Osteoblast (primary cell): ENCODE measurements around the gene ATG5. TPM values are rescaled to one million over a fixed set of nuclear protein-coding genes. Genes with fewer than 3 reads are reported as not detected.

Experiments used
- DNase-seq: peaks from one replicate; pipeline ENCODE4 v3.0.0; 2011; ENCODE audit warnings: low spot score, mixed read lengths; ENCODE audit not compliant: insufficient read length; ENCODE audit errors: missing footprints
- H2AFZ ChIP-seq: 2 replicates; pipeline ENCODE4 v1.6.0; 2011; ENCODE audit warnings: mild to moderate bottlenecking, low read length
- H3K27ac ChIP-seq: 2 replicates; pipeline ENCODE4 v1.5.1; 2011; ENCODE audit warnings: mild to moderate bottlenecking, low read depth, low read length, moderate library complexity
- H3K27me3 ChIP-seq: 2 replicates; pipeline ENCODE4 v1.6.0; 2012; ENCODE audit warnings: mild to moderate bottlenecking, control low read depth, inconsistent platforms, low read length, moderate library complexity; ENCODE audit not compliant: insufficient read depth
- H3K36me3 ChIP-seq: 2 replicates; pipeline ENCODE4 v1.5.1; 2011; ENCODE audit warnings: mild to moderate bottlenecking, low read length, control low read depth, moderate library complexity; ENCODE audit not compliant: insufficient read depth
- H3K4me1 ChIP-seq: 2 replicates; pipeline ENCODE4 v1.5.1; 2011; ENCODE audit warnings: mild to moderate bottlenecking, low read length, control low read depth, moderate library complexity; ENCODE audit not compliant: insufficient read depth
- H3K4me2 ChIP-seq: 2 replicates; pipeline ENCODE4 v1.6.0; 2011; ENCODE audit warnings: mild to moderate bottlenecking, low read length; ENCODE audit not compliant: insufficient read depth
- H3K4me3 ChIP-seq: fragments of 200-600 bp; sonication (generic); 3 replicates; pipeline ENCODE4 v1.5.1; 2012; ENCODE audit warnings: mild to moderate bottlenecking, low read length, inconsistent platforms; ENCODE audit not compliant: insufficient read depth
- H3K79me2 ChIP-seq: 2 replicates; pipeline ENCODE4 v1.6.0; 2012; ENCODE audit warnings: mild to moderate bottlenecking, low read length, control low read depth, inconsistent platforms; ENCODE audit not compliant: insufficient read depth
- H3K9me3 ChIP-seq: 2 replicates; pipeline ENCODE4 v1.5.1; 2011; ENCODE audit warnings: low read depth, low read length, control low read depth
- H4K20me1 ChIP-seq: 2 replicates; pipeline ENCODE4 v1.6.0; 2012; ENCODE audit warnings: mild to moderate bottlenecking, low read length, control low read depth; ENCODE audit not compliant: insufficient read depth
- CTCF ChIP-seq: IDR thresholded peaks from 2 replicates; pipeline ENCODE4 v1.5.1; 2011; ENCODE audit warnings: mild to moderate bottlenecking, low read depth, low read length, moderate library complexity; ENCODE audit errors: extremely low read depth
- total RNA-seq: library from RNA; depleted of rRNA; stranded (reverse); fragments of >200 nt; gene quantifications from 2 replicates; pipeline ENCODE4 v1.2.3, GENCODE V29; 2012

The ATG5 gene
- total RNA-seq, 1 donor: 59.0 TPM

- H3K36me3 ChIP-seq: peaks cover 8% of the 10 kb centered on the region
- H3K9me3 ChIP-seq: no peaks in the 10 kb centered on the region
- DNase-seq: peak; percentile 36
- peak overlapping the region; percentile 18 for H3K4me2 ChIP-seq
- peak overlapping the region; percentile 25 for H3K27ac ChIP-seq
- H2AFZ ChIP-seq: no peak overlapping the region
- H3K79me2 ChIP-seq: peaks cover 63% of the 10 kb centered on the region
- H3K27me3 ChIP-seq: no peaks in the 10 kb centered on the region
- peaks cover 27% of the 10 kb centered on the region for H3K4me1 ChIP-seq
- no peaks in the 10 kb centered on the region for H4K20me1 ChIP-seq
- no peak for TF ChIP-seq CTCF
- H3K4me3 ChIP-seq: no peak overlapping the region
These were observed 15.7 kb downstream of the ATG5 start for GRCh38 chr6:106309766-106310373.

GRCh38 chr6:106308985-106309384 is 16.6 kb downstream of the ATG5 start:
- no peaks in the 10 kb centered on the region for H4K20me1 ChIP-seq
- H3K9me3 ChIP-seq: no peaks in the 10 kb centered on the region
- no peak overlapping the region for H3K4me2 ChIP-seq
- H3K79me2 ChIP-seq: peaks cover 66% of the 10 kb centered on the region
- H3K36me3 ChIP-seq: peaks cover under 1% of the 10 kb centered on the region
- no peak overlapping the region for H3K4me3 ChIP-seq
- no peak overlapping the region for H3K27ac ChIP-seq
- H2AFZ ChIP-seq: no peak overlapping the region
- H3K27me3 ChIP-seq: no peaks in the 10 kb centered on the region
- TF ChIP-seq CTCF: no peak
- DNase-seq: no peak
- peaks cover 27% of the 10 kb centered on the region for H3K4me1 ChIP-seq

GRCh38 chr6:106305740-106306139 is 19.8 kb downstream of the ATG5 start:
- H3K27me3 ChIP-seq: no peaks in the 10 kb centered on the region
- no peak overlapping the region for H3K27ac ChIP-seq
- H3K4me3 ChIP-seq: no peak overlapping the region
- H3K9me3 ChIP-seq: no peaks in the 10 kb centered on the region
- no peak for DNase-seq
- H3K4me1 ChIP-seq: peaks cover 17% of the 10 kb centered on the region
- H2AFZ ChIP-seq: no peak overlapping the region
- H3K79me2 ChIP-seq: peaks cover 69% of the 10 kb centered on the region
- no peak for TF ChIP-seq CTCF
- H3K4me2 ChIP-seq: no peak overlapping the region
- H4K20me1 ChIP-seq: no peaks in the 10 kb centered on the region
- no peaks in the 10 kb centered on the region for H3K36me3 ChIP-seq

- Histone ChIP-seq H2AFZ (no peak overlapping the region), H3K27me3 (no peaks in the 10 kb centered on the region), H3K4me3 (no peak overlapping the region), H3K9me3 (no peaks in the 10 kb centered on the region), H3K79me2 (peaks cover 65% of the 10 kb centered on the region), H3K4me1 (peaks cover 11% of the 10 kb centered on the region), H4K20me1 (no peaks in the 10 kb centered on the region), H3K27ac (peak overlapping the region; percentile 9), H3K36me3 (no peaks in the 10 kb centered on the region), H3K4me2 (no peak overlapping the region)
- DNase-seq: peak; percentile 58
- peak; percentile 63 for TF ChIP-seq CTCF
These were observed 24.6 kb downstream of the ATG5 start for GRCh38 chr6:106300944-106301343.
